ENCODE results near the gene HAPSTR1. TPM values are rescaled to one million over a fixed set of nuclear protein-coding genes. Genes with fewer than 3 reads are reported as not detected.

HAPSTR1 gene
- total and polyA plus RNA-seq, 2 of the 4 experiments (the other 2 are of a cell fraction): 22.2 to 56.5 TPM

GRCh38 chr16:9097266-9098219 is 6.1 kb downstream of the HAPSTR1 start:
- no peak overlapping the region; the same call in 1 of the 2 replicates for H3K27ac ChIP-seq (ENCODE audit: insufficient read depth, low read length)
- no peak overlapping the region for H2AK5ac ChIP-seq (ENCODE audit: low read depth, low read length)
- H2BK5ac ChIP-seq (ENCODE audit: low read depth, low read length, poor library complexity, severe bottlenecking): no peak overlapping the region
- no peak overlapping the region for H3K18ac ChIP-seq (ENCODE audit: low read depth, low read length)
- H2BK15ac ChIP-seq (ENCODE audit: low read depth, low read length): no peak overlapping the region
- H3K56ac ChIP-seq (ENCODE audit: extremely low read depth, insufficient read depth, low read length): no peak overlapping the region
- no peak overlapping the region for H4K5ac ChIP-seq (ENCODE audit: low read depth, low read length)
- dilution Hi-C loops (cut with HindIII; ENCODE audit: low sequenced_read_pairs, unreplicated experiment) (no loop called here), in situ Hi-C loops (cut with MboI; ENCODE audit: low sequenced_read_pairs) (loop anchor here (10.0 kb wide), 1 partner anchor 133 kb away; the partner anchor contains the start of gene USP7), intact Hi-C loops (cut with micrococcal nuclease) (loop anchor here (10.0 kb wide), 1 partner anchor 193 kb away; no protein-coding TSS in a partner anchor)
- H3K14ac ChIP-seq (replicated peaks; ENCODE audit: low read depth, low read length): no peak overlapping the region
- BruUV-seq (replicated peaks): no TSS peak
- no peak overlapping the region for H2AFZ ChIP-seq (replicated peaks; ENCODE audit: low read length, poor library complexity)
- H3K4me1 ChIP-seq (ENCODE audit: control insufficient read depth, insufficient read depth, low read length): peaks cover 21% of the 10 kb centered on the region
- H4K20me1 ChIP-seq (ENCODE audit: insufficient read depth, low read length): peaks cover 100% of the 10 kb centered on the region
- H4K91ac ChIP-seq (ENCODE audit: insufficient read depth, low read depth, low read length): no peak overlapping the region
- 88% methylated on average over 4 of the region's 10 CpGs; no CpG with 5 or more reads in 1 of the 2 experiments for WGBS, 2 experiments (ENCODE audit: extremely low coverage in 2 of 2, insufficient read length in 1 of 2)
- ATAC-seq (ENCODE audit: low read depth) (no peak), DNase-seq (no peak)
- H3K79me1 ChIP-seq (ENCODE audit: low read depth in 1 of 2, low read length in 2 of 2): peaks cover 0 to 35% of the 10 kb centered on the region in 2 experiments; a peak in 2 of 4 replicates
- H3K36me3 ChIP-seq (ENCODE audit: control insufficient read depth, insufficient read depth, low read length): peaks cover 36% of the 10 kb centered on the region
- H2AK9ac ChIP-seq (replicated peaks; ENCODE audit: low read depth, low read length, poor library complexity): no peak overlapping the region
- ChIA-PET CTCF (no interaction called here), POLR2A (ENCODE audit: unreplicated experiment) (interaction anchor here (0.6 kb wide), 1 partner anchor 442 kb away, joined by 4 read pairs; no protein-coding TSS in a partner anchor)
- no peak overlapping the region for H3K4ac ChIP-seq (ENCODE audit: low read depth, low read length)
- H3K23ac ChIP-seq (ENCODE audit: low read depth, low read length): peak overlapping the region; percentile 7
- H2BK120ac ChIP-seq (ENCODE audit: low read depth, low read length): no peak overlapping the region
- H3K27me3 ChIP-seq (ENCODE audit: control insufficient read depth, insufficient read depth, low read length): no peaks in the 10 kb centered on the region
- H3K9ac ChIP-seq (ENCODE audit: low read depth, low read length): no peak overlapping the region
- H2BK20ac ChIP-seq (ENCODE audit: low read depth, low read length): no peak overlapping the region
- peaks cover 26% of the 10 kb centered on the region for H3K9me1 ChIP-seq (ENCODE audit: insufficient read depth, low read length)
- H3K4me3 ChIP-seq (ENCODE audit: insufficient read depth, low read depth, low read length): no peak overlapping the region
- H3K9me3 ChIP-seq (ENCODE audit: control insufficient read depth, insufficient read depth, low read length): no peaks in the 10 kb centered on the region
- no peak overlapping the region for H4K8ac ChIP-seq (ENCODE audit: low read depth in 2 of 2, low read length in 2 of 2)
- H3K4me2 ChIP-seq (ENCODE audit: low read depth, low read length): peak overlapping the region; percentile 19; the same call in 1 of the 2 replicates
- TF ChIP-seq CTCF (conservative IDR thresholded peaks at IDR 0.05; ENCODE audit: low read depth, low read length) (no peak), POLR2A (IDR thresholded peaks at IDR 0.05; ENCODE audit: low read depth, low read length) (no peak), RCOR1 (IDR thresholded peaks at IDR 0.05; ENCODE audit: insufficient replicate concordance, low read length) (no peak), MAFK (IDR thresholded peaks at IDR 0.05; ENCODE audit: low read depth, low read length) (no peak), RAD21 (IDR thresholded peaks at IDR 0.05; ENCODE audit: low read length) (no peak), CEBPB (IDR thresholded peaks at IDR 0.05; ENCODE audit: low read depth, low read length) (no peak)
- TF ChIP-seq, protein P1, sequence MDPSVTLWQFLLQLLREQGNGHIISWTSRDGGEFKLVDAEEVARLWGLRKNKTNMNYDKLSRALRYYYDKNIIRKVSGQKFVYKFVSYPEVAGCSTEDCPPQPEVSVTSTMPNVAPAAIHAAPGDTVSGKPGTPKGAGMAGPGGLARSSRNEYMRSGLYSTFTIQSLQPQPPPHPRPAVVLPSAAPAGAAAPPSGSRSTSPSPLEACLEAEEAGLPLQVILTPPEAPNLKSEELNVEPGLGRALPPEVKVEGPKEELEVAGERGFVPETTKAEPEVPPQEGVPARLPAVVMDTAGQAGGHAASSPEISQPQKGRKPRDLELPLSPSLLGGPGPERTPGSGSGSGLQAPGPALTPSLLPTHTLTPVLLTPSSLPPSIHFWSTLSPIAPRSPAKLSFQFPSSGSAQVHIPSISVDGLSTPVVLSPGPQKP (IDR thresholded peaks at IDR 0.05; ENCODE audit: borderline replicate concordance, low read depth, low read length): no peak
- TF ChIP-seq, protein P2, sequence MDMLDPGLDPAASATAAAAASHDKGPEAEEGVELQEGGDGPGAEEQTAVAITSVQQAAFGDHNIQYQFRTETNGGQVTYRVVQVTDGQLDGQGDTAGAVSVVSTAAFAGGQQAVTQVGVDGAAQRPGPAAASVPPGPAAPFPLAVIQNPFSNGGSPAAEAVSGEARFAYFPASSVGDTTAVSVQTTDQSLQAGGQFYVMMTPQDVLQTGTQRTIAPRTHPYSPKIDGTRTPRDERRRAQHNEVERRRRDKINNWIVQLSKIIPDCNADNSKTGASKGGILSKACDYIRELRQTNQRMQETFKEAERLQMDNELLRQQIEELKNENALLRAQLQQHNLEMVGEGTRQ (IDR thresholded peaks at IDR 0.05; ENCODE audit: low read depth, low read length): no peak

Measured in IMR-90 (cell line).